OCI-LY3 (cell line): ENCODE measurements around the gene MNX1.

Source experiments
- H2AFZ ChIP-seq: fragments of 200-600, 300-600 bp; shearing (Covaris generic); 2 replicates; pipeline ENCODE4 v1.6.0; 2014; ENCODE audit warnings: antibody characterized with exemption, low read depth, low read length
- H3K27ac ChIP-seq: fragments of 200-600, 300-600 bp; sonication (generic); 2 replicates; pipeline ENCODE4 v1.5.1; 2014; ENCODE audit warnings: mild to moderate bottlenecking, low read length, moderate library complexity, mixed read lengths
- H3K27me3 ChIP-seq: fragments of 200-600, 300-600 bp; sonication (generic); 2 replicates; pipeline ENCODE4 v1.6.1; 2014; ENCODE audit warnings: low read depth, low read length, mixed read lengths
- H3K36me3 ChIP-seq: fragments of 200-600, 300-600 bp; sonication (generic); replicated peaks from 2 replicates; pipeline ENCODE3; 2014; ENCODE audit warnings: low read depth, low read length, mixed read lengths
- H3K4me1 ChIP-seq: fragments of 300-600, 200-600 bp; sonication (generic); 2 replicates; pipeline ENCODE4 v1.6.1; 2014; ENCODE audit warnings: low read length, mixed read lengths
- H3K4me2 ChIP-seq: fragments of 200-600, 300-600 bp; sonication (generic); 2 replicates; pipeline ENCODE4 v1.6.1; 2014; ENCODE audit warnings: low read length, mixed read lengths
- H3K4me3 ChIP-seq: fragments of 300-600, 200-600 bp; sonication (generic); 2 replicates; pipeline ENCODE4 v1.5.1; 2014; ENCODE audit warnings: antibody characterized with exemption, mild to moderate bottlenecking, low read length, moderate library complexity
- H3K79me2 ChIP-seq: fragments of 300-600, 200-600 bp; shearing (Covaris generic); 2 replicates; pipeline ENCODE4 v1.6.1; 2014; ENCODE audit warnings: mild to moderate bottlenecking, low read length, mixed read lengths
- H3K9ac ChIP-seq: fragments of 300-600, 200-600 bp; shearing (Covaris generic); 2 replicates; pipeline ENCODE4 v1.6.0; 2014; ENCODE audit warnings: mild to moderate bottlenecking, low read length, moderate library complexity
- H3K9me3 ChIP-seq: fragments of 200-600, 300-600 bp; shearing (Covaris generic); 2 replicates; pipeline ENCODE4 v1.6.1; 2014; ENCODE audit warnings: low read length, mixed read lengths; ENCODE audit not compliant: insufficient read depth
- H4K20me1 ChIP-seq: fragments of 200-600, 300-600 bp; sonication (generic); 2 replicates; pipeline ENCODE4 v1.6.1; 2016; ENCODE audit warnings: low read length, mixed read lengths; ENCODE audit not compliant: insufficient read depth
- EZH2phosphoT487 ChIP-seq: fragments of 200-600 bp; shearing (Covaris generic); IDR thresholded peaks from 2 replicates; pipeline ENCODE4 v1.6.1; 2018; ENCODE audit warnings: antibody characterized with exemption, mixed run types, low read depth
- TF ChIP-seq, protein P1 (sequence below): fragments of 200-600, 300-600 bp; sonication (generic); IDR thresholded peaks from 2 replicates; pipeline ENCODE4 v1.5.1; 2014; ENCODE audit warnings: antibody characterized with exemption, low read length, low read depth

The MNX1 gene

DNA sequence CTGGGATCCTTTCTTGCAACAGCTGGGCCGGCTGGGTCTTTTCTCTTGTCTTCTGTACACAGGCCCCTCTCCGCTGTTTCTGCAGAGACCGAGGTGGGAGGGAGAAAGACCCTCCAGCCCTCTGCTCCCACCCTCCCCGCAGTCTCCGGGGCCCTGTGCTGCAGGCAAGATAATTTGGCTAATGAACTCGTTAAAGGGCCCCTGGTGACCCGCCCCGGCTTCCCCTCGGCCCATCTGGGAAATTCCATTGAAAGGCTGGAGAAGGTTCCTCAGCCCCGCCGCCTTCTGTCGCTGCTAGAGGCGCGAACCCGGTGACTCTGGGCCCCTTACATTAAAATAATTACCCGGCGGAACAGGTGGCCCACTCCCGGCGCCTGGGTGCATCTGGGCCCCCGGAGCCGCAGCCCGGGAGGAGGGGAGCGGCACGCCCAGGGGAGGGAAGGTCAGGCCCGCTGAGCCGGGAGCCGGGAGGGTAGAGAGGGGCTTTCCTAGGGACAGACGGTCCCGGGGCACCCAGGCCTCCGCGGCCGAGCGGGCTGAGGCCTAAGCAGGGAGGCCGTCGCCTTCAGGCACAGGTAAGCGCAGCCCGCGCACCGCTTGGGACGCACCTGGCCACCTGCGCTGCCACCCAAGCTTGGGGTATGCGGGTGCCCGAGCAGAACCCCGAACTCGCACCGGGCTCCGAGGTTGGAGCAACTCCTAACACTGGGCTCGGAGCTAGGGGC is 7.3 kb upstream of the MNX1 start:
- peaks cover 5% of the 10 kb centered on the region; the same call in 1 of the 2 replicates for H3K27me3 ChIP-seq
- peaks cover 13% of the 10 kb centered on the region for H3K4me1 ChIP-seq
- H3K79me2 ChIP-seq, result no peaks in the 10 kb centered on the region
- H3K4me3 ChIP-seq, result no peak overlapping the region
- no peak for TF ChIP-seq EZH2phosphoT487
- TF ChIP-seq, protein P1, sequence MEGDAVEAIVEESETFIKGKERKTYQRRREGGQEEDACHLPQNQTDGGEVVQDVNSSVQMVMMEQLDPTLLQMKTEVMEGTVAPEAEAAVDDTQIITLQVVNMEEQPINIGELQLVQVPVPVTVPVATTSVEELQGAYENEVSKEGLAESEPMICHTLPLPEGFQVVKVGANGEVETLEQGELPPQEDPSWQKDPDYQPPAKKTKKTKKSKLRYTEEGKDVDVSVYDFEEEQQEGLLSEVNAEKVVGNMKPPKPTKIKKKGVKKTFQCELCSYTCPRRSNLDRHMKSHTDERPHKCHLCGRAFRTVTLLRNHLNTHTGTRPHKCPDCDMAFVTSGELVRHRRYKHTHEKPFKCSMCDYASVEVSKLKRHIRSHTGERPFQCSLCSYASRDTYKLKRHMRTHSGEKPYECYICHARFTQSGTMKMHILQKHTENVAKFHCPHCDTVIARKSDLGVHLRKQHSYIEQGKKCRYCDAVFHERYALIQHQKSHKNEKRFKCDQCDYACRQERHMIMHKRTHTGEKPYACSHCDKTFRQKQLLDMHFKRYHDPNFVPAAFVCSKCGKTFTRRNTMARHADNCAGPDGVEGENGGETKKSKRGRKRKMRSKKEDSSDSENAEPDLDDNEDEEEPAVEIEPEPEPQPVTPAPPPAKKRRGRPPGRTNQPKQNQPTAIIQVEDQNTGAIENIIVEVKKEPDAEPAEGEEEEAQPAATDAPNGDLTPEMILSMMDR, result no peak
- no peaks in the 10 kb centered on the region for H3K9me3 ChIP-seq
- no peak overlapping the region for H3K27ac ChIP-seq
- H4K20me1 ChIP-seq, result no peaks in the 10 kb centered on the region
- H3K4me2 ChIP-seq, result no peak overlapping the region
- H3K9ac ChIP-seq, result no peak overlapping the region
- H2AFZ ChIP-seq, result no peak overlapping the region
- no peaks in the 10 kb centered on the region for H3K36me3 ChIP-seq

DNA sequence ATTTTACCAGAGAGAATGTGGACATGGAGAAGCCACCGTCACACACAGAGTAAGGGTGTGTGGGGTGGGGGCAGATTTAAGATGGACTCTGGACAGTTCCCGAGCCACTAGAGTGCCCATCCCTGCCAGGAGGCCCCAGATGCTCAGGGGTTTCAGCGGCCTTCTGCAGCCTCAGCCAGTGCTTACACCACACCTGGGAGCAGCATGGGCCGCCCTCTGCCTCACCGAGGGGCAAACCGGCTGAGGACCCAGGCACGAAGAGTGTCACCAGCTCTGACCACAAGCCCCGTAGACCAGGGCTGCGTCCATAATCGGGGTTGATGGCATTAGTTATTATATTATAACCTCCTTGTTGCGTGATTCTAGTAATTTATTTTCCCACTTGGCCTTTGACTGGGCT is 6.7 kb upstream of the MNX1 start:
- Histone ChIP-seq H3K4me3 (no peak overlapping the region), H2AFZ (no peak overlapping the region), H3K27me3 (no peaks in the 10 kb centered on the region), H3K27ac (no peak overlapping the region), H3K79me2 (peaks cover under 1% of the 10 kb centered on the region; the same call in 1 of the 2 replicates), H3K4me1 (peaks cover 13% of the 10 kb centered on the region), H3K9ac (no peak overlapping the region), H4K20me1 (no peaks in the 10 kb centered on the region), H3K9me3 (no peaks in the 10 kb centered on the region), H3K4me2 (no peak overlapping the region), H3K36me3 (no peaks in the 10 kb centered on the region)
- TF ChIP-seq, protein P1, result no peak
- TF ChIP-seq EZH2phosphoT487, result no peak

DNA sequence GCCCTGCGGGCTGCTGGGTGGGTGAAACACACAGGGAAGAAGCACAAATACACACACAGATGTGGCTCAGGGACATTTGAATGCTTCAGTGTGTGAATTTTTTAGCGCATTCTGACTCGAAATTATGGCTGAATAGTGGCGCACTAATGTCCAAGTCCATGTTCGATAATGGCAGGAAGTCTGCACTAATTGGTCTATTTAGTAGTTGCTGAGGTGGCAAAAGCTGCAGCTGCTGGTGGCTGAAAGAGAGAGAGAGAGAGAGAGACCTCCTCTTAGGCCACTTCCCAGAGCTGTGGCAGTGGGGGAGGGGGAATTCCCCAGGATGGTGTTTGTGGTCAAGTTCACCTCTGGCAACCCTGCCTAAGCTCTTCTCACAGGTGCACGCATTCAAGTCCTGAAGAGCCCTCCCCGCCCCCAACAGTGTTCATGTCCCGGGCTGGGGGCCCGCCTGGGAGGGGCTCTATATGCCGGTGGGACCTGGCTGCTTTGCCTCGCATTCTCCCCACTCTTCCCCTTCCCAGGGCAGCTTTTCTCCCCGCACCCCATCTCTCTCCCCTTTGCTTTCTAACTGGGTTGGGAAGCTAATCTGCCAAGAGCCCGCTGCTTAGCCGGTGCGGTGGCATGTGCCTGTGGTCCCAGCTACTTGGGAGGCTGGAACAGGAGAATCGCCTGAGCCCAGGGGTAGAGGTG is 6.0 kb upstream of the MNX1 start:
- H3K27ac ChIP-seq, result no peak overlapping the region
- no peak overlapping the region for H3K9ac ChIP-seq
- H3K9me3 ChIP-seq, result no peaks in the 10 kb centered on the region
- no peaks in the 10 kb centered on the region for H3K36me3 ChIP-seq
- H3K27me3 ChIP-seq, result no peaks in the 10 kb centered on the region
- TF ChIP-seq, protein P1, result no peak
- TF ChIP-seq EZH2phosphoT487, result no peak
- no peak overlapping the region for H2AFZ ChIP-seq
- peaks cover 19% of the 10 kb centered on the region for H3K4me1 ChIP-seq
- H4K20me1 ChIP-seq, result no peaks in the 10 kb centered on the region
- peaks cover 7% of the 10 kb centered on the region for H3K79me2 ChIP-seq
- peak overlapping the region; percentile 31 for H3K4me2 ChIP-seq
- peak overlapping the region; percentile 8; the same call in 1 of the 2 replicates for H3K4me3 ChIP-seq

DNA sequence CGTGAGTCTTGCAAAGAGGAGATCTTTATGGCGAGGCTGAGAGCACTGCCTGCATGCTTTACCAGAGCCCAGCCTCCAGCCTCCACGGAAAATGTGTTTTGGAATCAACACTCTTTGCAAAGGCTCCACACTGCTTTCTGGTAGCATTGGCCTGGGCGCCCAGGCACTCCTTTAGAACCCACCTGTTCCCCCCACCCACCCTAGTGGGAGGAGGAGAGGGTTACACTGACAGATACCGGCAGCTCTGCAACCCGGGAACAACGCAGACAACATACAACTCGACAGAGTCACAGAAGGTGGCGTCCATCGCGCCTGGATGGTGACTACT is 5.5 kb upstream of the MNX1 start:
- Histone ChIP-seq H3K4me1 (peaks cover 22% of the 10 kb centered on the region), H3K27me3 (no peaks in the 10 kb centered on the region), H3K79me2 (peaks cover 12% of the 10 kb centered on the region), H3K9me3 (no peaks in the 10 kb centered on the region), H3K4me2 (peak overlapping the region; percentile 31), H3K36me3 (no peaks in the 10 kb centered on the region), H3K27ac (no peak overlapping the region), H3K9ac (no peak overlapping the region), H3K4me3 (peak overlapping the region; percentile 8; the same call in 1 of the 2 replicates), H4K20me1 (no peaks in the 10 kb centered on the region), H2AFZ (no peak overlapping the region)
- no peak for TF ChIP-seq EZH2phosphoT487
- TF ChIP-seq, protein P1, result no peak
